Duodenal mucosa (tissue), 2 donors: ENCODE measurements around the gene CEP44.

Experiments
- H3K27ac ChIP-seq: one replicate; pipeline ENCODE4 v1.7.0; 2013; ENCODE audit warnings: low read depth, low read length
- H3K27me3 ChIP-seq, 2 donors: one replicate each; pipeline ENCODE4 v1.7.0; 2013; ENCODE audit warnings: low read length in 2 of 2, control low read depth in 1 of 2; ENCODE audit not compliant: insufficient read depth in 2 of 2, control insufficient read depth in 1 of 2
- H3K36me3 ChIP-seq, 2 donors: one replicate each; pipeline ENCODE4 v1.7.0; 2013; ENCODE audit warnings: low read length in 2 of 2, control low read depth in 1 of 2; ENCODE audit not compliant: insufficient read depth in 2 of 2, control insufficient read depth in 1 of 2
- H3K4me1 ChIP-seq, 2 donors: one replicate each; pipeline ENCODE4 v1.7.0; 2013; ENCODE audit warnings: low read length in 2 of 2, control low read depth in 1 of 2; ENCODE audit not compliant: insufficient read depth in 2 of 2, control insufficient read depth in 1 of 2
- H3K4me3 ChIP-seq, 2 donors: one replicate each; pipeline ENCODE4 v1.7.0; 2013; ENCODE audit warnings: low read length in 2 of 2, low read depth in 1 of 2
- H3K9ac ChIP-seq, 2 donors: one replicate each; pipeline ENCODE4 v1.7.0; 2013; ENCODE audit warnings: low read length in 2 of 2, low read depth in 1 of 2
- H3K9me3 ChIP-seq, 2 donors: one replicate each; pipeline ENCODE4 v1.7.0; 2013; ENCODE audit warnings: low read length in 2 of 2, control low read depth in 1 of 2; ENCODE audit not compliant: control insufficient read depth in 1 of 2

Gene CEP44

GRCh38 chr4:174317531-174317930 lies 33.8 kb downstream of the CEP44 start:
- no peak overlapping the region for H3K9ac ChIP-seq
- H3K4me1 ChIP-seq = no peaks in the 10 kb centered on the region
- H3K27ac ChIP-seq = no peak overlapping the region
- H3K9me3 ChIP-seq = no peaks in the 10 kb centered on the region
- no peak overlapping the region for H3K4me3 ChIP-seq
- peaks cover 3 to 4% of the 10 kb centered on the region in 2 donors for H3K36me3 ChIP-seq
- no peaks in the 10 kb centered on the region for H3K27me3 ChIP-seq

- Histone ChIP-seq H3K4me3 (no peak overlapping the region), H3K9me3 (no peaks in the 10 kb centered on the region), H3K36me3 (peaks cover 0 to 4% of the 10 kb centered on the region in 2 donors), H3K4me1 (no peaks in the 10 kb centered on the region), H3K27me3 (no peaks in the 10 kb centered on the region), H3K9ac (no peak overlapping the region), H3K27ac (no peak overlapping the region)
Observed at GRCh38 chr4:174318829-174319764, 35.4 kb downstream of the CEP44 start.

GRCh38 chr4:174320494-174321199 lies 36.9 kb downstream of the CEP44 start:
- H3K9ac ChIP-seq = no peak overlapping the region
- H3K27ac ChIP-seq = no peak overlapping the region
- no peak overlapping the region for H3K4me3 ChIP-seq
- H3K9me3 ChIP-seq = no peaks in the 10 kb centered on the region
- no peaks in the 10 kb centered on the region for H3K27me3 ChIP-seq
- H3K4me1 ChIP-seq = no peaks in the 10 kb centered on the region
- H3K36me3 ChIP-seq = peaks cover 0 to 4% of the 10 kb centered on the region in 2 donors

GRCh38 chr4:174324236-174324635 lies 40.5 kb downstream of the CEP44 start:
- Histone ChIP-seq H3K4me1 (no peaks in the 10 kb centered on the region), H3K9me3 (no peaks in the 10 kb centered on the region), H3K36me3 (no peaks in the 10 kb centered on the region), H3K27me3 (no peaks in the 10 kb centered on the region), H3K9ac (no peak overlapping the region), H3K4me3 (no peak overlapping the region), H3K27ac (no peak overlapping the region)

GRCh38 chr4:174324725-174325124 lies 41.0 kb downstream of the CEP44 start:
- no peak overlapping the region for H3K27ac ChIP-seq
- H3K9me3 ChIP-seq = no peaks in the 10 kb centered on the region
- H3K27me3 ChIP-seq = no peaks in the 10 kb centered on the region
- no peak overlapping the region for H3K4me3 ChIP-seq
- no peak overlapping the region for H3K9ac ChIP-seq
- no peaks in the 10 kb centered on the region for H3K36me3 ChIP-seq
- no peaks in the 10 kb centered on the region for H3K4me1 ChIP-seq

- Histone ChIP-seq H3K4me1 (no peaks in the 10 kb centered on the region), H3K9me3 (no peaks in the 10 kb centered on the region), H3K27me3 (no peaks in the 10 kb centered on the region), H3K4me3 (no peak overlapping the region), H3K9ac (no peak overlapping the region), H3K27ac (no peak overlapping the region), H3K36me3 (peaks cover 0 to 3% of the 10 kb centered on the region in 2 donors)
Observed at GRCh38 chr4:174332741-174333493, 49.2 kb downstream of the CEP44 start.

- peaks cover 0 to 3% of the 10 kb centered on the region in 2 donors for H3K36me3 ChIP-seq
- H3K4me1 ChIP-seq = no peaks in the 10 kb centered on the region
- H3K9ac ChIP-seq = no peak overlapping the region
- H3K9me3 ChIP-seq = no peaks in the 10 kb centered on the region
- H3K27ac ChIP-seq = no peak overlapping the region
- no peak overlapping the region for H3K4me3 ChIP-seq
- no peaks in the 10 kb centered on the region for H3K27me3 ChIP-seq
Observed at GRCh38 chr4:174334628-174335027, 50.9 kb downstream of the CEP44 start.

GRCh38 chr4:174340714-174341113 lies 57.0 kb downstream of the CEP44 start:
- no peak overlapping the region for H3K9ac ChIP-seq
- H3K27ac ChIP-seq = no peak overlapping the region
- H3K36me3 ChIP-seq = no peaks in the 10 kb centered on the region
- H3K9me3 ChIP-seq = no peaks in the 10 kb centered on the region
- no peaks in the 10 kb centered on the region for H3K27me3 ChIP-seq
- no peaks in the 10 kb centered on the region for H3K4me1 ChIP-seq
- no peak overlapping the region for H3K4me3 ChIP-seq

- no peak overlapping the region for H3K27ac ChIP-seq
- H3K4me3 ChIP-seq = no peak overlapping the region
- H3K9ac ChIP-seq = no peak overlapping the region
- peaks cover 0 to 6% of the 10 kb centered on the region in 2 donors for H3K9me3 ChIP-seq
- no peaks in the 10 kb centered on the region for H3K27me3 ChIP-seq
- no peaks in the 10 kb centered on the region for H3K4me1 ChIP-seq
- no peaks in the 10 kb centered on the region for H3K36me3 ChIP-seq
Observed at GRCh38 chr4:174349156-174349555, 65.4 kb downstream of the CEP44 start.
